K562 treated with DMSO at 1 percent for 48 hours (cell line): ENCODE measurements around the gene NAT10. TPM values are rescaled to one million over a fixed set of nuclear protein-coding genes. Genes with fewer than 3 reads are reported as not detected.

Source experiments
- total RNA-seq: library from RNA; unstranded; fragments of 300-600 nt; gene quantifications from 2 replicates; pipeline ENCODE4 v1.2.3, GENCODE V29; 2022; ENCODE audit warnings: low replicate concordance; ENCODE audit errors: extremely low read depth

The NAT10 gene
- total RNA-seq = not detected in 2 replicates

DNA sequence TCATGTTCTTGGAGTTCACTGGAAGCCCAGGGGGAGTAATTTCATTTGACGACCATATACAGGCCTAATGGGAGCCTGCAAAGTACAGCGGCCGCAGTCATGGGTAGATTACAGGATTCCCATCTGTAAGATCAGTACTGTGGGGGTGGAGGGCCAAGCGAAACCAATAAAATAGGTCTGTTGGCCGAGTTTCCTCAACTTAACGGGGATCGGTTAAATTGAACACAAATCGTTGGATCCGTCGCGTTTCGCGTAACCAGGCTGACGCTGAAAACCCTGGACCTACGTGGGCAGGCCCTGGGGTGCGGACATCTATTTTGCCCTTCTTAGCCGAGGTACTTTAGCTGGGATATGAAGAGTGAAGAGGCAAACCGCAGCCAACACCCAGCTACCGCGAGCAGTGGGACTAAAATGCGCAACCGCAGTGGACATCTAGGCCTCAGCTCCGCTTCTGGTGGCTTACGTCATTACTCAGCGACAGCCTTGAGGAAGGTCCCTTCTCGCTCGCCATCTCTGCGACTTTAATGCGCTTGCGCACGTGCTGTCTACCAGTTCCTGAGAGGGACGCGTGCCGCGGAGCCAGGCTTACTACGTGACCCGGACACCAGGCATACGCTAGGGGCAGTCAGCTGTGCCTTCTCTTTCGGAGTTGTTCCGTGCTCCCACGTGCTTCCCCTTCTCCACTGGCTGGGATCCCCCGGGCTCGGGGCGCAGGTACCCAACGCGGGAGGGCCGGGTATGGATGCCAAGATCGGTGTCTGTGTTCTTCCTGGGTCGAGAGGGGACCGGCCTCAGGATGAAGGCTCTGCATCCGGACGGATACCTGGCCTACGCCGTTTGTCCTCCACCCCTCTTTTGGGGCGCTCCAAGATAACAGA, at the start of gene NAT10:
Gene NAT10 (plus strand): TSS at position 551 of the 878 bp plus-strand sequence. CDS start 2,597 bp downstream, outside the sequence.

Other genes with a start within 250 kb of the NAT10 start
- gene LMO2, start 213.6 kb upstream of the NAT10 start, total RNA-seq = not detected in 2 replicates
- not detected in 2 replicates for gene CAPRIN1, start 53.9 kb upstream of the NAT10 start, total RNA-seq